ENCODE data around the gene NUP93. TPM values are rescaled to one million over a fixed set of nuclear protein-coding genes. Genes with fewer than 3 reads are reported as not detected.
A peak's percentile ranks its signal among the peaks of the same experiment; 100 is the strongest.

NUP93 gene
- total RNA-seq, 2 donors from 2014 or later: 25.7 to 38.7 TPM

GRCh38 chr16:56684256-56684925 is 45.5 kb upstream of the NUP93 start:
- TF ChIP-seq, protein P1, sequence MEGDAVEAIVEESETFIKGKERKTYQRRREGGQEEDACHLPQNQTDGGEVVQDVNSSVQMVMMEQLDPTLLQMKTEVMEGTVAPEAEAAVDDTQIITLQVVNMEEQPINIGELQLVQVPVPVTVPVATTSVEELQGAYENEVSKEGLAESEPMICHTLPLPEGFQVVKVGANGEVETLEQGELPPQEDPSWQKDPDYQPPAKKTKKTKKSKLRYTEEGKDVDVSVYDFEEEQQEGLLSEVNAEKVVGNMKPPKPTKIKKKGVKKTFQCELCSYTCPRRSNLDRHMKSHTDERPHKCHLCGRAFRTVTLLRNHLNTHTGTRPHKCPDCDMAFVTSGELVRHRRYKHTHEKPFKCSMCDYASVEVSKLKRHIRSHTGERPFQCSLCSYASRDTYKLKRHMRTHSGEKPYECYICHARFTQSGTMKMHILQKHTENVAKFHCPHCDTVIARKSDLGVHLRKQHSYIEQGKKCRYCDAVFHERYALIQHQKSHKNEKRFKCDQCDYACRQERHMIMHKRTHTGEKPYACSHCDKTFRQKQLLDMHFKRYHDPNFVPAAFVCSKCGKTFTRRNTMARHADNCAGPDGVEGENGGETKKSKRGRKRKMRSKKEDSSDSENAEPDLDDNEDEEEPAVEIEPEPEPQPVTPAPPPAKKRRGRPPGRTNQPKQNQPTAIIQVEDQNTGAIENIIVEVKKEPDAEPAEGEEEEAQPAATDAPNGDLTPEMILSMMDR (IDR thresholded peaks at IDR 0.05): no peak
- no peaks in the 10 kb centered on the region for H3K9me3 ChIP-seq
- no peaks in the 10 kb centered on the region for H3K36me3 ChIP-seq
- H3K27ac ChIP-seq: peak overlapping the region; percentile 80
- DNase-seq (ENCODE audit: low spot score) (no peak), ATAC-seq (ENCODE audit: insufficient number of reproducible peaks, low FRiP score, low read depth) (no peak)
- H3K4me1 ChIP-seq (ENCODE audit: control insufficient read depth in 1 of 2, low read depth in 2 of 2): peaks cover 20 to 35% of the 10 kb centered on the region in 2 donors
- H3K27me3 ChIP-seq (replicated peaks; ENCODE audit: insufficient read depth): no peaks in the 10 kb centered on the region
- peak overlapping the region; percentile 85 for H3K4me3 ChIP-seq

DNA sequence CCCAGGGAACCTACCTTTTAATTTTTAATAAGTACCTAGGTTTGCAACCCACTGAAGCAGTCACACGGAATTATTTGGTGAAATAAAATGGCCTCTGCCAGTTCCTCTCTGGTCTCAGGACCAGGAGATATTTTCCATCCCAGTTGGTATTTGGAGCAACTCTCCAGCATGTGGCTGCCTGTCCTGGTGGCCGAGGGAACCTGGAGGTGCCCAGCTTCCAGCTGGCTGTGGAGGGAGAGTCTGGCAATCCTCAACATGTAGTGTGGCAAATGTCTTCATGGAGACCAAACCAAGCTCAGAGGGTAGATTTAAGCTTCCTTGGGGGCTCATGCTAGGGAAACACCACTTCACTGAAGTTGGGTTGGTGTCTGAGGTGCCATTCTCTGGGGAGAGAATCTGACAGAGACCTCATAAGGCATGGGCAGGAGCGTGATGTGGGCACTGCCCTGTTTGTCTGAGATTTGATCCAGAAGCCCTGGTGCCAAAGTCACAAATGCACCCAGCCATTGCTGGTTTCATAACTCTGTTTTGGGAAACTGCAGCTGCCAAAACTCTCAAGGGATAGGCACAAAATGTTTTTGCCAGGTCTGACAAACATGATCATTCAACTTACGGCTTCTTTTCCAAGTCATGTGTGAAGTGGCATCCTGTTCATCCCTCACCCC is 44.9 kb upstream of the NUP93 start:
- Histone ChIP-seq H3K27ac (peak overlapping the region; percentile 80), H3K4me3 (peak overlapping the region; percentile 85), H3K9me3 (no peaks in the 10 kb centered on the region), H3K36me3 (no peaks in the 10 kb centered on the region), H3K4me1 (ENCODE audit: control insufficient read depth in 1 of 2, low read depth in 2 of 2) (peaks cover 20 to 35% of the 10 kb centered on the region in 2 donors), H3K27me3 (replicated peaks; ENCODE audit: insufficient read depth) (no peaks in the 10 kb centered on the region)
- TF ChIP-seq, protein P1 (IDR thresholded peaks at IDR 0.05): no peak
- no peak for ATAC-seq (ENCODE audit: insufficient number of reproducible peaks, low FRiP score, low read depth)
- no peak for DNase-seq (ENCODE audit: low spot score)

DNA sequence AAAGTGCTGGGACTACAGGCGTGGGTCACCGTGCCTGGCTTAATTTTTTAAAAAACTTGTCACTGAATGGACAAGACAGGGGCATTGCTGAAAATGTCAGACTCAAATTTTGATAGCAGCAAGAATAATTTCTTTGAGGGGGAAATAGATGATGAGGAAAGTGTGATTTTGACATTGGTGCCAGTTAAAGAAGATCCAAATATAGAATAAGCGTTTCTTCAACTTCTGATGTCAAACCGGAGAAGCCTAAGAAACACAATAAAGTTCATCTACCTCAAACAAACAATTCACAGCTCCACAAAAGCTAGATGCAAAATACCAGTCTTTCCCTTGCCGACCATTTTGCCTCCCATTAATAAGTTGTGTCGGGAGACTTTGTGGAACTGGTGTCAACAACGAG is 43.2 kb upstream of the NUP93 start:
- Histone ChIP-seq H3K36me3 (no peaks in the 10 kb centered on the region), H3K4me3 (no peak overlapping the region), H3K9me3 (no peaks in the 10 kb centered on the region), H3K27me3 (replicated peaks; ENCODE audit: insufficient read depth) (no peaks in the 10 kb centered on the region), H3K27ac (no peak overlapping the region), H3K4me1 (ENCODE audit: control insufficient read depth in 1 of 2, low read depth in 2 of 2) (peaks cover 18 to 29% of the 10 kb centered on the region in 2 donors)
- ATAC-seq (ENCODE audit: insufficient number of reproducible peaks, low FRiP score, low read depth) (no peak), DNase-seq (ENCODE audit: low spot score) (no peak)
- TF ChIP-seq, protein P1 (IDR thresholded peaks at IDR 0.05): no peak

DNA sequence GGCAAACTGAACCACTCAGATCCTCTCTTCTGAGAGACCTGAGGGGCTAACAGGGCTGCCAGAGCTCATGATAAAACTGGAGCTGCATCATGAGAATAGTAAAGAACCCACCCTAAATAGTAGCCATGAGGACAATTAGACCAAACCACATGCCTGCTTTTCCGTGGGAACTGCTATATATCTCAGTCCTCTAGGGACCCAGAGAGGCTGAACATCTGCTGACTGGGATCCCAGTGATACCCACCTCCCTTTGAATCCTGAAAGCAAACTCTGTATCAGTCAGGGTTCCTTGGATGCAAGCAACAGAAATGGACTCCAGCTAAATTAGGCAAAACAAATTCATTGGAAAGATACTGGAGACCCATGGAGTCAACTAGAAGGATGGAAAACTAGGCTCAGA is 41.2 kb upstream of the NUP93 start:
- no peak overlapping the region for H3K27ac ChIP-seq
- no peaks in the 10 kb centered on the region for H3K27me3 ChIP-seq (replicated peaks; ENCODE audit: insufficient read depth)
- H3K9me3 ChIP-seq: no peaks in the 10 kb centered on the region
- TF ChIP-seq, protein P1 (IDR thresholded peaks at IDR 0.05): no peak
- no peak for ATAC-seq (ENCODE audit: insufficient number of reproducible peaks, low FRiP score, low read depth)
- DNase-seq (ENCODE audit: low spot score): no peak
- no peak overlapping the region for H3K4me3 ChIP-seq
- peaks cover 15 to 23% of the 10 kb centered on the region in 2 donors for H3K4me1 ChIP-seq (ENCODE audit: control insufficient read depth in 1 of 2, low read depth in 2 of 2)
- no peaks in the 10 kb centered on the region for H3K36me3 ChIP-seq

DNA sequence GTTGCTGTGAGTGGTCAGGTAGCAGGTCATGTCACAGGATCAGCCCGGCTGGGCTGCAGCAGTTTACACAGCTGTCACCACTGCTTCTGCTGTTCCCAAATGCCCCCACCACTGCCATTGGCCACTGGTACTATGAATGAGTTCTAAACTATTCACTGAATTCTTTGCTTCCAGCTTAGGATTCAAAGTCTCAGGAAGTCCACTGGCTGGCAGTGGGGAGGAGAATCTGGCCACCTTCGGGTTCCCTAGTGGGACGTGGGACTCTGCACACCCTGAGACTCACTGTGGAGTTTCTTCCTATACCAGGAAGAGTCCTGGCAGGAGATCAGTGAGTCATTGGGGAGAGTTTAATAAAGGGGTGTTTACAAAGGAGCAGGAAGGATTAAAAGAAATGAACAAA is 40.8 kb upstream of the NUP93 start:
- DNase-seq (ENCODE audit: low spot score): no peak
- TF ChIP-seq, protein P1 (IDR thresholded peaks at IDR 0.05): no peak
- Histone ChIP-seq H3K27me3 (replicated peaks; ENCODE audit: insufficient read depth) (no peaks in the 10 kb centered on the region), H3K4me1 (ENCODE audit: control insufficient read depth in 1 of 2, low read depth in 2 of 2) (peaks cover 13 to 19% of the 10 kb centered on the region in 2 donors), H3K36me3 (no peaks in the 10 kb centered on the region), H3K4me3 (no peak overlapping the region), H3K27ac (no peak overlapping the region), H3K9me3 (no peaks in the 10 kb centered on the region)
- ATAC-seq (ENCODE audit: insufficient number of reproducible peaks, low FRiP score, low read depth): no peak
